K562 (cell line): ENCODE measurements around the gene SMARCB1. TPM values are rescaled to one million over a fixed set of nuclear protein-coding genes. Genes with fewer than 3 reads are reported as not detected.
A peak's percentile ranks its signal among the peaks of the same experiment; 100 is the strongest.

Experiments
- CTBP1 ChIP-seq: fragments of 450-650 bp; IDR thresholded peaks from 2 replicates; pipeline ENCODE4 v1.6.1; 2016; ENCODE audit warnings: borderline replicate concordance
- EGR1 ChIP-seq: fragments of 450-650 bp; conservative IDR thresholded peaks from 2 replicates; pipeline ENCODE4 v1.6.1; 2017; ENCODE audit warnings: mild to moderate bottlenecking
- FOS ChIP-seq: IDR thresholded peaks from 3 replicates; pipeline ENCODE4 v1.6.1; 2011; ENCODE audit not compliant: insufficient read length; ENCODE audit errors: extremely low read depth
- FOXP1 ChIP-seq: sonication (generic); formaldehyde crosslinking; IDR thresholded peaks from 2 replicates; pipeline ENCODE4 v1.8.0; 2022; ENCODE audit warnings: mild to moderate bottlenecking, missing genetic modification reagents
- KLF13 ChIP-seq: fragments of 450-650 bp; IDR thresholded peaks from 2 replicates; pipeline ENCODE4 v1.6.1; 2016; ENCODE audit warnings: missing genetic modification characterization, low read depth, mild to moderate bottlenecking, missing compliant biosample characterization, moderate library complexity, borderline replicate concordance
- NCOA1 ChIP-seq: fragments of 450-650 bp; IDR thresholded peaks from 2 replicates; pipeline ENCODE4 v1.6.1; 2016; ENCODE audit warnings: low read depth
- NCOA2 ChIP-seq, 2 experiments: fragments of 450-650 bp; IDR thresholded peaks; 2 replicates each; pipeline ENCODE4 v1.6.1; 2018; ENCODE audit warnings: mild to moderate bottlenecking in 2 of 2, moderate library complexity in 1 of 2; ENCODE audit not compliant: partially characterized antibody in 2 of 2
- POLR2H ChIP-seq: IDR thresholded peaks from 2 replicates; pipeline ENCODE4 v1.6.1; 2016; ENCODE audit warnings: missing genetic modification characterization, low read depth, mild to moderate bottlenecking, control low read depth, missing compliant biosample characterization, moderate library complexity
- PURB ChIP-seq: sonication (generic); formaldehyde crosslinking; IDR thresholded peaks from 2 replicates; pipeline ENCODE4 v1.9.0; 2021; ENCODE audit warnings: low read depth, mild to moderate bottlenecking, missing genetic modification reagents
- RFX1 ChIP-seq: fragments of 450-650 bp; IDR thresholded peaks from 2 replicates; pipeline ENCODE4 v1.6.1; 2016; ENCODE audit warnings: mild to moderate bottlenecking, moderate library complexity
- RNF2 ChIP-seq: sonication (generic); IDR thresholded peaks from 2 replicates; pipeline ENCODE4 v1.6.1; 2016
- SAP30 ChIP-seq: fragments of 200-600 bp; sonication (generic); IDR thresholded peaks from 2 replicates; pipeline ENCODE4 v1.6.1; 2012; ENCODE audit warnings: borderline replicate concordance, low read depth, mild to moderate bottlenecking, moderate library complexity, low read length, control low read depth, inconsistent platforms; ENCODE audit not compliant: insufficient read depth, poor library complexity, severe bottlenecking
- SETDB1 ChIP-seq: IDR thresholded peaks from one replicate; pipeline ENCODE4 v1.6.1; 2012; ENCODE audit warnings: low read length, control low read depth, inconsistent platforms
- SNRNP70 ChIP-seq: fragments of 200-400 bp; formaldehyde crosslinking; optimal IDR thresholded peaks from 2 replicates; pipeline ENCODE3; 2017; ENCODE audit warnings: low read depth, low read length
- XRCC4 ChIP-seq: IDR thresholded peaks from one replicate; pipeline ENCODE4 v1.6.1; 2011; ENCODE audit not compliant: insufficient read depth, insufficient read length; ENCODE audit errors: extremely low read depth
- ZNF212 ChIP-seq: fragments of 450-650 bp; formaldehyde crosslinking; IDR thresholded peaks from 2 replicates; pipeline ENCODE4 v1.4.0; 2020; ENCODE audit warnings: mild to moderate bottlenecking
- ZNF224 ChIP-seq: sonication (generic); formaldehyde crosslinking; IDR thresholded peaks from 2 replicates; pipeline ENCODE4 v1.8.0; 2022; ENCODE audit warnings: mild to moderate bottlenecking, missing genetic modification reagents
- ZNF766 ChIP-seq: fragments of 200-800 bp; sonication (Bioruptor generic); conservative IDR thresholded peaks from 2 replicates; pipeline ENCODE4 v1.6.1; 2016; ENCODE audit warnings: missing genetic modification characterization, missing compliant biosample characterization
- polyA plus RNA-seq, 8 experiments: library from polyadenylated mRNA; depleted of rRNA in 4 of 8; stranded (reverse) in 5 of 8; unstranded in 3 of 8; fragments of >200 nt; fragmentation: Nextera tagmentation in 2 of 8; fragmentation: Illumina TruSeq in 1 of 8; extraction: Ambion mirVana in 2 of 8; extraction: Trizol in 1 of 8; gene quantifications; 2 replicates each; pipeline versions ENCODE4 v1.2.1 to v1.2.3, GENCODE V29; 2011 to 2014; ENCODE audit warnings: inconsistent platforms in 1 of 8, missing spikeins in 1 of 8
- total RNA-seq, 7 experiments: library from RNA; depleted of rRNA in 6 of 7; stranded (reverse); fragments of >200 nt in 6 of 7; fragmentation: Illumina TruSeq in 2 of 7; extraction: Trizol in 2 of 7; gene quantifications; 2 replicates each; pipeline versions ENCODE4 v1.2.1 to v1.2.3, GENCODE V29; 2011 to 2021; ENCODE audit warnings: low replicate concordance in 1 of 7
- TF ChIP-seq, protein P1 (sequence below), 3 experiments: fragments of 200-800 bp in 1 of 3; sonication (Bioruptor generic) in 1 of 3; sonication (generic) in 1 of 3; formaldehyde crosslinking in 1 of 3; IDR thresholded peaks; 2 replicates each; pipeline versions ENCODE4 v1.6.1 to v1.8.0; 2016 to 2022; ENCODE audit warnings: mild to moderate bottlenecking in 2 of 3, missing compliant biosample characterization in 2 of 3, missing genetic modification characterization in 2 of 3, missing genetic modification reagents in 1 of 3
- TF ChIP-seq, protein P2 (sequence below): sonication (generic); formaldehyde crosslinking; IDR thresholded peaks from 2 replicates; pipeline ENCODE4 v1.8.0; 2022; ENCODE audit warnings: missing genetic modification reagents, mild to moderate bottlenecking, borderline replicate concordance
- TF ChIP-seq, protein P3 (sequence below): fragments of 450-650 bp; formaldehyde crosslinking; IDR thresholded peaks from 2 replicates; pipeline ENCODE4 v1.4.0; 2022; ENCODE audit warnings: mild to moderate bottlenecking, moderate library complexity
- TF ChIP-seq, protein P4 (sequence below): sonication (generic); formaldehyde crosslinking; IDR thresholded peaks from 2 replicates; pipeline ENCODE4 v1.8.1; 2022; ENCODE audit warnings: missing genetic modification reagents
- TF ChIP-seq, protein P5 (sequence below), 2 experiments: IDR thresholded peaks; 2 replicates each; pipeline ENCODE4 v1.6.1; 2011; ENCODE audit warnings: borderline replicate concordance in 1 of 2, control low read depth in 1 of 2, low read depth in 1 of 2, low read length in 1 of 2, mild to moderate bottlenecking in 1 of 2, mixed read lengths in 1 of 2, moderate library complexity in 1 of 2; ENCODE audit not compliant: insufficient read depth in 1 of 2, insufficient read length in 1 of 2, poor library complexity in 1 of 2, severe bottlenecking in 1 of 2; ENCODE audit errors: extremely low read depth in 1 of 2

SMARCB1 gene
- total and polyA plus RNA-seq, 9 of the 15 experiments (the other 6 are each of a cell fraction or from before 2014, with no cell fraction given): 1.2 to 113 (median 65.4) TPM

DNA sequence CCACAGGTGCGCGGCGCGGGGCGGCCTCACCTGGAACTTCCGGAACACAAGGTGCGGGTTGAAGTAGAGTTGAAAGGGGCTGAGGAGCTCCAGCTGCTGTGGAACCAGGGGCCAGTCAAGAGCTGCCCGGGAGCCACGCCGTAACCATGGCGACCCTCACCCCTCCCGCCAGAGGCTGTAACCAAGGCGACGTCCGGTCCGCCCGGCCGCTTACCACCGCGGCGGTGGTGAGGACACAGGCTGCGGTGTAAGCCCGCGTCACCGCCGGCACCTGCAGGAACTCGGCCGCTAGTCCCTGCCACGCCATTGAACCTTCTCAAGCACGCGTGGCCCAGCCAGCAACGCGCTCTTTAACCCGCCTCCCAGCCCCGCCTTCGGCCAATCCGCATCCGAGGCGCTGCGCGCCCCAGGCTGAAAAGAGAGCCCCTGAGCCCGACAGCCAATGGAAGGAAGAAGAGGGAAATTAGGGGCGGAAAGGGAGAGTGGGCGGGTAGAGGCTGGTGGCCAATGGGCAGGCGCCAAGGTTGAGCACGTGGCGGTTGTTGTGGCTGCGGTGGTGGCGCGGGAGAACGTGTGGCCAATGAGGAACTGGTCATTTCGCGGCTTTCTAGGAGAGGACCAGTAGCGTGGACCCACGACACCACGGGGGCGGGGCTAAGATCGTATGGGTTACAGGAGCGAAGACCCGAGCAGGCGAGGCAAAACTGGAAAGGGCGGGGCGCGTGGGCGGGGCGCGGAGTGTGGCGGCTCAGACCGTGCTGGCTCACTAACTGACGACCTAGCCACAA lies 52.1 kb downstream of the SMARCB1 start, which contains the start of gene DERL3 (continued):
- TF ChIP-seq POLR2H (tag) (no peak), NCOA1 (no peak), SNRNP70 (no peak), ZNF212 (CRISPR knock-in tag) (no peak), FOXP1 (CRISPR knock-in tag) (no peak), SETDB1 (no peak), RNF2 (peak; percentile 43; the same call in 1 of the 2 replicates), CTBP1 (no peak), FOS (peak; percentile 87), ZNF224 (CRISPR knock-in tag) (no peak), PURB (CRISPR knock-in tag) (no peak), NCOA2 (IDR thresholded peaks at IDR 0.05; ENCODE audit: partially characterized antibody in 2 of 2) (no peak), EGR1 (peak; percentile 88), ZNF766 (no peak), SAP30 (peak; percentile 96), RFX1 (peak; percentile 98), KLF13 (tag) (peak; percentile 10; the same call in 1 of the 2 replicates), XRCC4 (no peak)
- TF ChIP-seq, protein P1, sequence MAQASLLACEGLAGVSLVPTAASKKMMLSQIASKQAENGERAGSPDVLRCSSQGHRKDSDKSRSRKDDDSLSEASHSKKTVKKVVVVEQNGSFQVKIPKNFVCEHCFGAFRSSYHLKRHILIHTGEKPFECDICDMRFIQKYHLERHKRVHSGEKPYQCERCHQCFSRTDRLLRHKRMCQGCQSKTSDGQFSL (CRISPR knock-in tag; IDR thresholded peaks at IDR 0.05): no peak
- TF ChIP-seq, protein P1 (tag; IDR thresholded peaks at IDR 0.05): no peak
- TF ChIP-seq, protein P2, sequence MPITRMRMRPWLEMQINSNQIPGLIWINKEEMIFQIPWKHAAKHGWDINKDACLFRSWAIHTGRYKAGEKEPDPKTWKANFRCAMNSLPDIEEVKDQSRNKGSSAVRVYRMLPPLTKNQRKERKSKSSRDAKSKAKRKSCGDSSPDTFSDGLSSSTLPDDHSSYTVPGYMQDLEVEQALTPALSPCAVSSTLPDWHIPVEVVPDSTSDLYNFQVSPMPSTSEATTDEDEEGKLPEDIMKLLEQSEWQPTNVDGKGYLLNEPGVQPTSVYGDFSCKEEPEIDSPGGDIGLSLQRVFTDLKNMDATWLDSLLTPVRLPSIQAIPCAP (CRISPR knock-in tag): no peak
- TF ChIP-seq, protein P3, sequence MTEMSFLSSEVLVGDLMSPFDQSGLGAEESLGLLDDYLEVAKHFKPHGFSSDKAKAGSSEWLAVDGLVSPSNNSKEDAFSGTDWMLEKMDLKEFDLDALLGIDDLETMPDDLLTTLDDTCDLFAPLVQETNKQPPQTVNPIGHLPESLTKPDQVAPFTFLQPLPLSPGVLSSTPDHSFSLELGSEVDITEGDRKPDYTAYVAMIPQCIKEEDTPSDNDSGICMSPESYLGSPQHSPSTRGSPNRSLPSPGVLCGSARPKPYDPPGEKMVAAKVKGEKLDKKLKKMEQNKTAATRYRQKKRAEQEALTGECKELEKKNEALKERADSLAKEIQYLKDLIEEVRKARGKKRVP (CRISPR knock-in tag): no peak
- TF ChIP-seq, protein P4, sequence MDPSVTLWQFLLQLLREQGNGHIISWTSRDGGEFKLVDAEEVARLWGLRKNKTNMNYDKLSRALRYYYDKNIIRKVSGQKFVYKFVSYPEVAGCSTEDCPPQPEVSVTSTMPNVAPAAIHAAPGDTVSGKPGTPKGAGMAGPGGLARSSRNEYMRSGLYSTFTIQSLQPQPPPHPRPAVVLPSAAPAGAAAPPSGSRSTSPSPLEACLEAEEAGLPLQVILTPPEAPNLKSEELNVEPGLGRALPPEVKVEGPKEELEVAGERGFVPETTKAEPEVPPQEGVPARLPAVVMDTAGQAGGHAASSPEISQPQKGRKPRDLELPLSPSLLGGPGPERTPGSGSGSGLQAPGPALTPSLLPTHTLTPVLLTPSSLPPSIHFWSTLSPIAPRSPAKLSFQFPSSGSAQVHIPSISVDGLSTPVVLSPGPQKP (CRISPR knock-in tag): no peak
- TF ChIP-seq, protein P5, sequence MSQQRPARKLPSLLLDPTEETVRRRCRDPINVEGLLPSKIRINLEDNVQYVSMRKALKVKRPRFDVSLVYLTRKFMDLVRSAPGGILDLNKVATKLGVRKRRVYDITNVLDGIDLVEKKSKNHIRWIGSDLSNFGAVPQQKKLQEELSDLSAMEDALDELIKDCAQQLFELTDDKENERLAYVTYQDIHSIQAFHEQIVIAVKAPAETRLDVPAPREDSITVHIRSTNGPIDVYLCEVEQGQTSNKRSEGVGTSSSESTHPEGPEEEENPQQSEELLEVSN (IDR thresholded peaks at IDR 0.05; ENCODE audit: borderline replicate concordance in 1 of 2, extremely low read depth in 1 of 2, insufficient read depth in 1 of 2, insufficient read length in 1 of 2, low read depth in 1 of 2, low read length in 1 of 2, poor library complexity in 1 of 2, severe bottlenecking in 1 of 2): peak; percentile 96 to 98
